Measurements from ENCODE around the gene LMNTD2.

DNA sequence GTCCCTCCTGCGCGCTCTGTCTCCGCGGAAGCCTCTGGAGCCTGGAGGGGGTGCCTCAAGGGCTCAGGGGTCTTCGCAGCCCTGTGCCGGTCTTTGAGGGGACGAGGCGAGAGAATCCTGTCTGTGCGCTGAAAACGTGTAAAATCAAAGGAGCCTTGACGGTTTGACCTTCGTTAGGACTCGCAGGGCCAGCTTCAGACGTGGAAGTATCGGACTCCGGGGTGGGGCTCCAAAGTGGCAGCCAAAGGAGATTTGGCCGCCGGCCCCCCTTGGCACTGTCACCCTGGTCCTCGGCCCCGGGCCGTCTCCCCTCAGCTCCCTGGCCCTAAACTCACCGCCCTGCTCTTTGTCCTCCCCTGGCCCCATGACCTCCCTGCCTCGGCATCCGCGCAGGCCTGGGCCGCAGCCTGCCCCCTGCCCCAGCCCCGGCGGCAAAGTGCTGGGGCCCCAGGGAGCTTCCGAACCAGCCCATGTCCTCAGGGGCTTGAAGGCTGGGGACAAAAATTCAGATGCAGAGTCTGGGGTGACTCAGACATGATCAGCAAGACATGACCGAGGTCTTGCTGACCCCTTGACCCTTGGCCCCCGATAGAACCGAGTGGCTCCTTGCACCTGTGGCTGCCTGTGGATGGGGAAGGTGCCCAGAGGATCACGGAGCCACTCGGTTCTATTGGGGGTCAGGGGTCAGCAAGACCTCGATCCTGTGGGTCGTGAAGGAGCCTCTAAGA, 8.8 kb upstream of the LMNTD2 start:
- TF ChIP-seq, protein P1, sequence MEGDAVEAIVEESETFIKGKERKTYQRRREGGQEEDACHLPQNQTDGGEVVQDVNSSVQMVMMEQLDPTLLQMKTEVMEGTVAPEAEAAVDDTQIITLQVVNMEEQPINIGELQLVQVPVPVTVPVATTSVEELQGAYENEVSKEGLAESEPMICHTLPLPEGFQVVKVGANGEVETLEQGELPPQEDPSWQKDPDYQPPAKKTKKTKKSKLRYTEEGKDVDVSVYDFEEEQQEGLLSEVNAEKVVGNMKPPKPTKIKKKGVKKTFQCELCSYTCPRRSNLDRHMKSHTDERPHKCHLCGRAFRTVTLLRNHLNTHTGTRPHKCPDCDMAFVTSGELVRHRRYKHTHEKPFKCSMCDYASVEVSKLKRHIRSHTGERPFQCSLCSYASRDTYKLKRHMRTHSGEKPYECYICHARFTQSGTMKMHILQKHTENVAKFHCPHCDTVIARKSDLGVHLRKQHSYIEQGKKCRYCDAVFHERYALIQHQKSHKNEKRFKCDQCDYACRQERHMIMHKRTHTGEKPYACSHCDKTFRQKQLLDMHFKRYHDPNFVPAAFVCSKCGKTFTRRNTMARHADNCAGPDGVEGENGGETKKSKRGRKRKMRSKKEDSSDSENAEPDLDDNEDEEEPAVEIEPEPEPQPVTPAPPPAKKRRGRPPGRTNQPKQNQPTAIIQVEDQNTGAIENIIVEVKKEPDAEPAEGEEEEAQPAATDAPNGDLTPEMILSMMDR (IDR thresholded peaks at IDR 0.05), result no peak
- no peak for TF ChIP-seq POLR2A (IDR thresholded peaks at IDR 0.05)

Measured in uterus (tissue), 2 donors.